ENCODE results near the gene TIMP2. TPM values are rescaled to one million over a fixed set of nuclear protein-coding genes. Genes with fewer than 3 reads are reported as not detected.

The TIMP2 gene
- total and polyA plus RNA-seq, 4 donors = 8.9 to 37.6 (median 10.1) TPM

- WGBS = 86% methylated on average over 17 of the region's 17 CpGs
- Histone ChIP-seq H3K9me3 (ENCODE audit: control insufficient read depth in 4 of 4, low read length in 3 of 4) (no peaks in the 10 kb centered on the region), H3K4me3 (ENCODE audit: low read depth in 1 of 3, low read length in 3 of 3) (no peak overlapping the region), H3K27me3 (ENCODE audit: control insufficient read depth in 4 of 4, insufficient read depth in 4 of 4, low read length in 3 of 4) (no peaks in the 10 kb centered on the region), H3K4me1 (ENCODE audit: control insufficient read depth in 4 of 4, insufficient read depth in 4 of 4, low read length in 3 of 4) (peaks cover 0 to 4% (median 1%) of the 10 kb centered on the region in 4 donors), H3K27ac (ENCODE audit: low read depth in 1 of 2, low read length in 2 of 2) (no peak overlapping the region), H3K36me3 (ENCODE audit: control insufficient read depth in 4 of 4, insufficient read depth in 3 of 4, low read depth in 1 of 4, low read length in 3 of 4) (no peaks in the 10 kb centered on the region), H3K9ac (ENCODE audit: low read depth in 1 of 2, low read length in 2 of 2) (no peak overlapping the region)
- no peak for DNase-seq (ENCODE audit: low spot score)
- no peak for TF ChIP-seq CTCF (IDR thresholded peaks at IDR 0.05; ENCODE audit: low read depth, low read length, missing input control)
- TF ChIP-seq GABPA (IDR thresholded peaks at IDR 0.05 in 1 of 2, conservative IDR thresholded peaks at IDR 0.05 in 1 of 2) = no peak
Measured at GRCh38 chr17:78862073-78863023, 62.8 kb downstream of the TIMP2 start.

- Histone ChIP-seq H3K4me3 (ENCODE audit: low read depth in 1 of 3, low read length in 3 of 3) (no peak overlapping the region), H3K4me1 (ENCODE audit: control insufficient read depth in 4 of 4, insufficient read depth in 4 of 4, low read length in 3 of 4) (peaks cover 0 to 4% (median 1%) of the 10 kb centered on the region in 4 donors), H3K9ac (ENCODE audit: low read depth in 1 of 2, low read length in 2 of 2) (no peak overlapping the region), H3K27me3 (ENCODE audit: control insufficient read depth in 4 of 4, insufficient read depth in 4 of 4, low read length in 3 of 4) (no peaks in the 10 kb centered on the region), H3K36me3 (ENCODE audit: control insufficient read depth in 4 of 4, insufficient read depth in 3 of 4, low read depth in 1 of 4, low read length in 3 of 4) (no peaks in the 10 kb centered on the region), H3K27ac (ENCODE audit: low read depth in 1 of 2, low read length in 2 of 2) (no peak overlapping the region), H3K9me3 (ENCODE audit: control insufficient read depth in 4 of 4, low read length in 3 of 4) (no peaks in the 10 kb centered on the region)
- DNase-seq (ENCODE audit: low spot score) = no peak
- 86% methylated on average over 4 of the region's 4 CpGs for WGBS
- no peak for TF ChIP-seq RXRA (IDR thresholded peaks at IDR 0.05)
- TF ChIP-seq HNF4G (IDR thresholded peaks at IDR 0.05) = no peak
- no peak for TF ChIP-seq FOXA1 (IDR thresholded peaks at IDR 0.05)
- no peak for TF ChIP-seq YY1 (IDR thresholded peaks at IDR 0.05)
- no peak for TF ChIP-seq EGR1 (IDR thresholded peaks at IDR 0.05; ENCODE audit: low read depth in 2 of 2)
- no peak for TF ChIP-seq REST (IDR thresholded peaks at IDR 0.05)
- TF ChIP-seq RAD21 (IDR thresholded peaks at IDR 0.05) = no peak
- no peak for TF ChIP-seq ZBTB33 (IDR thresholded peaks at IDR 0.05)
- no peak for TF ChIP-seq TAF1 (conservative IDR thresholded peaks at IDR 0.05)
- no peak for TF ChIP-seq JUND (IDR thresholded peaks at IDR 0.05)
- TF ChIP-seq FOXA2 (IDR thresholded peaks at IDR 0.05) = no peak
- no peak for TF ChIP-seq ATF3 (IDR thresholded peaks at IDR 0.05)
- TF ChIP-seq CTCF (IDR thresholded peaks at IDR 0.05; ENCODE audit: low read depth, low read length, missing input control) = no peak
- TF ChIP-seq HNF4A (conservative IDR thresholded peaks at IDR 0.05) = no peak
- no peak for TF ChIP-seq NR2F2 (IDR thresholded peaks at IDR 0.05)
- no peak for TF ChIP-seq MAX (IDR thresholded peaks at IDR 0.05)
- TF ChIP-seq GABPA (IDR thresholded peaks at IDR 0.05 in 1 of 2, conservative IDR thresholded peaks at IDR 0.05 in 1 of 2) = no peak
Measured at GRCh38 chr17:78861229-78861628, 64.0 kb downstream of the TIMP2 start.
